Endodermal cell (in vitro differentiated cells): Measurements from ENCODE around the gene RARRES1. TPM values are rescaled to one million over a fixed set of nuclear protein-coding genes. Genes with fewer than 3 reads are reported as not detected.

Source experiments
- DNase-seq: peaks from one replicate; pipeline ENCODE4 v3.0.0-alpha.2; 2017
- H3K27ac ChIP-seq: 2 replicates; pipeline ENCODE4 v1.5.1; 2013; ENCODE audit warnings: mild to moderate bottlenecking, low read depth, low read length, moderate library complexity
- H3K27me3 ChIP-seq: 2 replicates; pipeline ENCODE4 v1.6.1; 2013; ENCODE audit warnings: mild to moderate bottlenecking, low read length, moderate library complexity; ENCODE audit not compliant: insufficient read depth, control insufficient read depth, poor library complexity, severe bottlenecking
- H3K36me3 ChIP-seq: 2 replicates; pipeline ENCODE4 v1.7.0; 2013; ENCODE audit warnings: mild to moderate bottlenecking, low read length, moderate library complexity; ENCODE audit not compliant: control insufficient read depth, insufficient read depth
- H3K4me1 ChIP-seq: one replicate; pipeline ENCODE4 v1.7.0; 2013; ENCODE audit warnings: low read length; ENCODE audit not compliant: control insufficient read depth, insufficient read depth
- H3K4me3 ChIP-seq: 2 replicates; pipeline ENCODE4 v1.5.1; 2013; ENCODE audit warnings: mild to moderate bottlenecking, low read length, moderate library complexity
- H3K9ac ChIP-seq: 2 replicates; pipeline ENCODE4 v1.6.1; 2013; ENCODE audit warnings: mild to moderate bottlenecking, low read length, moderate library complexity; ENCODE audit not compliant: poor library complexity, severe bottlenecking; ENCODE audit errors: extremely low read depth
- H3K9me3 ChIP-seq: 2 replicates; pipeline ENCODE4 v1.6.1; 2013; ENCODE audit warnings: mild to moderate bottlenecking, low read length, moderate library complexity; ENCODE audit not compliant: control insufficient read depth
- H3K27ac Mint-ChIP-seq: 2 replicates; pipeline ENCODE4 v1.8.0; 2020; ENCODE audit warnings: mixed read lengths
- H3K27me3 Mint-ChIP-seq: 2 replicates; pipeline ENCODE4 v1.8.0; 2021; ENCODE audit warnings: mild to moderate bottlenecking, mixed read lengths; ENCODE audit not compliant: insufficient read depth
- H3K36me3 Mint-ChIP-seq: 2 replicates; pipeline ENCODE4 v1.8.0; 2020; ENCODE audit warnings: low read depth, mixed read lengths
- H3K4me1 Mint-ChIP-seq: 2 replicates; pipeline ENCODE4 v1.8.0; 2020; ENCODE audit warnings: mixed read lengths
- H3K4me3 Mint-ChIP-seq: 2 replicates; pipeline ENCODE4 v1.8.0; 2020; ENCODE audit warnings: mild to moderate bottlenecking, moderate library complexity, mixed read lengths
- H3K9me3 Mint-ChIP-seq: 2 replicates; pipeline ENCODE4 v1.8.0; 2020; ENCODE audit warnings: mild to moderate bottlenecking, mixed read lengths
- CTCF ChIP-seq: fragments of 200-600 bp; sonication (generic); conservative IDR thresholded peaks from 2 replicates; pipeline ENCODE4 v1.5.0; 2021; ENCODE audit warnings: antibody characterized with exemption, mild to moderate bottlenecking
- WGBS, 2 experiments: methylation state at CpG; one replicate each; pipeline versions ENCODE4 v1.1.5 to v1.1.7; 2013; ENCODE audit warnings: missing lambda C conversion rate in 2 of 2, mixed read lengths in 1 of 2; ENCODE audit not compliant: insufficient coverage in 1 of 2, insufficient read length in 1 of 2; 5-methylcytosine and 5-hydroxymethylcytosine counted together
- total RNA-seq, 2 donors: library from RNA; stranded (reverse); fragmentation: NEBNext Ultra II Directional in 1 of 2; extraction: Animal tissue kit (Norgen Biotek cat#: 25700) in 1 of 2; gene quantifications; 2 replicates in 1 of 2; 3 replicates in 1 of 2; pipeline ENCODE4 v1.2.1, GENCODE V29; 2021

Gene RARRES1
- total RNA-seq, 2 donors from 2014 or later: 0.58 to 0.95 TPM

- Histone ChIP-seq H3K27ac (no peak overlapping the region), H3K36me3 (peaks cover 91% of the 10 kb centered on the region)
These were observed 69.0 kb downstream of the RARRES1 start for GRCh38 chr3:158663246-158663645.

GRCh38 chr3:158660711-158661110 is 71.5 kb downstream of the RARRES1 start:
- Mint-ChIP-seq H3K4me1 (no peaks in the 10 kb centered on the region), H3K4me3 (no peak overlapping the region), H3K9me3 (no peaks in the 10 kb centered on the region), H3K36me3 (peaks cover 34% of the 10 kb centered on the region), H3K27me3 (no peaks in the 10 kb centered on the region), H3K27ac (no peak overlapping the region)
- Histone ChIP-seq H3K4me3 (no peak overlapping the region), H3K9ac (no peak overlapping the region), H3K9me3 (no peaks in the 10 kb centered on the region), H3K36me3 (peaks cover 87% of the 10 kb centered on the region), H3K27me3 (no peaks in the 10 kb centered on the region), H3K27ac (no peak overlapping the region), H3K4me1 (no peaks in the 10 kb centered on the region)
- no peak for DNase-seq
- WGBS, 2 experiments: 91 to 100% methylated on average over 2 to 4 of the region's 4 CpGs
- TF ChIP-seq CTCF: no peak

More at GRCh38 chr3:158663246-158663645, 69.0 kb downstream of the RARRES1 start:
- Histone ChIP-seq H3K9ac (no peak overlapping the region), H3K27me3 (no peaks in the 10 kb centered on the region), H3K4me1 (no peaks in the 10 kb centered on the region), H3K9me3 (no peaks in the 10 kb centered on the region), H3K4me3 (no peak overlapping the region)
- Mint-ChIP-seq H3K36me3 (peaks cover 36% of the 10 kb centered on the region), H3K4me1 (no peaks in the 10 kb centered on the region), H3K4me3 (no peak overlapping the region), H3K27me3 (no peaks in the 10 kb centered on the region), H3K27ac (no peak overlapping the region), H3K9me3 (no peaks in the 10 kb centered on the region)
- TF ChIP-seq CTCF: no peak
- no peak for DNase-seq
- 80% methylated on average over 1 of the region's 1 CpG; no CpG with 5 or more reads in 1 of the 2 experiments for WGBS, 2 experiments

- Mint-ChIP-seq H3K9me3 (no peaks in the 10 kb centered on the region), H3K4me3 (no peak overlapping the region), H3K4me1 (no peaks in the 10 kb centered on the region), H3K36me3 (peaks cover 34% of the 10 kb centered on the region), H3K27me3 (no peaks in the 10 kb centered on the region), H3K27ac (no peak overlapping the region)
- peak; percentile 82 for TF ChIP-seq CTCF
- no peak overlapping the region for H3K4me3 ChIP-seq
- H3K9me3 ChIP-seq: no peaks in the 10 kb centered on the region
- H3K27ac ChIP-seq: no peak overlapping the region
- 71 to 100% methylated on average over 2 to 7 of the region's 7 CpGs for WGBS, 2 experiments
- DNase-seq: peak; percentile 75
- peaks cover 84% of the 10 kb centered on the region for H3K36me3 ChIP-seq
- H3K27me3 ChIP-seq: no peaks in the 10 kb centered on the region
- H3K9ac ChIP-seq: no peak overlapping the region
- H3K4me1 ChIP-seq: no peaks in the 10 kb centered on the region
These were observed 72.6 kb downstream of the RARRES1 start for GRCh38 chr3:158659454-158660237.
